Activated T-helper 1 cell treated with Interleukin-2 at 50 U/mL for 16 hours (primary cell): ENCODE results near the gene PPP2R2B.

Experiments used
- DNase-seq: peaks from one replicate; pipeline ENCODE4 v3.0.0-alpha.2; 2020; ENCODE audit warnings: low read depth

PPP2R2B gene

DNA sequence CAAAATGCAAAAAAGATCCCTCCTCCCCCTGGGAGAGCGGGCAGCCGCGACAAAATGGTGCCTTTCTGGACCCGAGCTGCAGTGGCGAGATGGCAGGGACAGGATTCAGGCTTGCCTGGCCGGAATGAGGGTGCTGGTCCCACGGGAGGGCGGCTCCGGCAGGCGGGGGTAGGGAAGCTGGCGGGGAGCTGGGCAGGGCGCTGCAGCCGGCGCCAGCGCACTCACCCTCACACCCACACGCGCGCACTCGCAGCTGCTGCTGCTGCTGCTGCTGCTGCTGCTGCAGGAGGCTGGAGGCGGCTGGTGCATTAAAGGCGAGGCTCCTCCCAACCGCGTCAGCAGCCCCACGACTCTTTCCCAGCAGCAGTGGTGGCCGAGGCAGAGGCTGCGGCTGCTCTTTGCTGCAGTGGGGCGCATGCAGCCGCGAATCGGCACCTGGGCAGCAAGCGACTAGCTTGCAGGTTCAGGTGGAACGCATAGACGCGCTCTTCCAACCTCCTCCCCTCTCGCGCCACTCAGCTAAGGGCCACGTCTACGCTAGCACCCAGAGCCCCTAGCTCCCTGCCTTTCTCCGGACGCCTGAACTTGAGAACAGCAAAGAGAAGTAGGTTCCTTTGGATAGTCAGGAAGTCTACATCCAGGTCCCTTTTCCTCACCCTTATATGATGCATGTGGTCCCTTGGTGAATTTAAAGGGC lies at the start of gene PPP2R2B:
PPP2R2B (minus strand) TSS at position 282 of the 697 bp plus-strand sequence.
- DNase-seq: peak; percentile 15

DNA sequence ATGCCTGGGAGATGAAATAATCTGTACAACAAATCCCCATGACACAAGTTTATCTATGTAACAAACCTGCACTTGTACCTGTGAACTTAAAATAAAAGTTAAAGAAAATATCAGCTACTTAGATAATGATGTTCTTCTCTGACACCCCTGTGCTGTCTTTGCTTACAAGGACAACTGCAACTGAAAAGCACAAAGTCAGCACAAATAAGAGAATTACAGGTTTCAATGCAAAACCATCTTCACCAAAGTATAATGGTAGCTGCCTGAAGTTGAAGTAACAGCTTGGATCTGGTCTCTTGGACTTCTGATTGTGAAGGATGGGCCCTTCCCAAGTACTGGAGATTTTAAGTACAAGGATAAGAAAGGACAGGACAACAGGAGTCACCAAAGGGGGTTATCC lies 45.6 kb upstream of the PPP2R2B start:
- no peak for DNase-seq

DNA sequence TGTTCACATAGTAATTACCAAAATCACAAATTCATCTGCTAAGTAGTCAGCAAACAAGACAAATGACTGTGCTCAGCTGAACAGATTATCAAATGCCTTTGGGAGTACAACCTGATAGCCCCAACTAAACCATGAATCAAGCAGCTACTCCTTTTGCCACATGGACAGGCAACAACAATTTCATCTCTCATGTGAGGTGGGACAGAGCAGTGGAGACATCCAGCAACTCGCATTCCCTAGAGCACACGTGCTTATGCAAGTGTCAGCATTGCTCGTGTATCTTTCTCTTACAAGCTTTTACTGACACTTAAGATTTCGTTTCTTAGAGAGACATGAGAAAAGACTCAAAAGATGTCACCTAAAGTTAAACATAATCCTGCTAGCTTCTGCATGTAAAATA lies 42.7 kb upstream of the PPP2R2B start:
- no peak for DNase-seq

DNA sequence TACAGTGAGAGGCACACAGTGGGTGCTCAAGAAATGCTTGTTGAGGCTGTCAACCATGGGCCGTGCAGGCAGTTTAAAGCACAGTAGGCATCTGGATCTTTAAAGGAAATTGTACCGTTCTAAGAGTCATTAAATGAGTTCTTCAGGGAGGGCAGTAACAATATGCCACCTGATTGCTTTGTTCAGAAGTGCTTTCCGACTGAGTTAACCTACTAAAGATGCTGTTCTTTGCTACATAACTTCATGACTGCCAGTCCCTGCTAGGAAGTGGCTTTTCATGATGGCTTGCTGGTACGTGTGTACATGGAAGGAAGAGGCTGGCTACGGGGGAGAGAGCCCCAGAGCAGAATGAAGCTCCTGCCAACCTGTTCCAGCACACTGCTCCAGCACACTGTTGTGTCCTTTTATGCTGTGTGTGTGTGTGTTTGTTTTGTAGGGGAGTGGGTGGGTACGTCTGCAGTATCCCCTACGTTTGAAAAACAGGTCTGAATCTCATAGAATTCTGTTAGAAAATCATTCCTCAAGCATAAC lies 41.9 kb upstream of the PPP2R2B start:
- no peak for DNase-seq

DNA sequence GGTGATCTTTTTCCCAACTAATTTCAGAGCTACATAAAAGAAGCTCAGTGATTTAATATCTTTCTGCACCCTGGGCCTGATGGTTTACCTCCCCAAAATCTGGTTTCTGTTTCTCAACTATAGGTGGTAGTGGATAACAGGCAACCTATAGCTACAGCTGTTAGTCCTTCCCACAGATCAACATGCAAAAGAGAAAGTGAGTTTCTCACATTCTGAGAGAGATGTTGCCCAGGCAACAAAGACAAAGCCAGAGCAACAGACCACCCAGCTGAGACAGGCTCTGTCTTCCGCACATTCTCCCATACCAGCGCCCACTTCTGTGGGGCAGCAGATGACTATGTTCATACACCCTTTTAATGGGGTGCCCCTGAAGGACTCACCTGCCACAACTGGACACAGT lies 40.7 kb upstream of the PPP2R2B start:
- no peak for DNase-seq

DNA sequence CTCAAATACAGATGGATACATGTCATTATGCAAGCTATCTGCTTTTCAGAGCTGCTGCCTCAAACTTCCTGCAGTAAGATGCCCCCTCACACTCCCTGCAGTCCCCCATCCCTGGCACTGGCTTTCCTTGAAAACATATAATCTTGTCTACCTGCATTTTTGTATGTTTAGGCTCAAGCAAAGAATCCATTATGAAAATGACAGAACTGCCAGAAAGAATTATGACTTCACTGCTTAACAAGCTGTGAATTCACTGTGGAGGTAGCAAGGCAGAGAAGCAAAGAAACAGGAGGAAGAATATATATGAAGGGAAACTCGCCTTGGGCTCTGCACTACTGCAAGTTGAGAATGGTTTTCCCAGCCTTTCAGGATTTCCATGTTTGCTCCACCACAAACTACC lies 39.4 kb upstream of the PPP2R2B start:
- DNase-seq: no peak

DNA sequence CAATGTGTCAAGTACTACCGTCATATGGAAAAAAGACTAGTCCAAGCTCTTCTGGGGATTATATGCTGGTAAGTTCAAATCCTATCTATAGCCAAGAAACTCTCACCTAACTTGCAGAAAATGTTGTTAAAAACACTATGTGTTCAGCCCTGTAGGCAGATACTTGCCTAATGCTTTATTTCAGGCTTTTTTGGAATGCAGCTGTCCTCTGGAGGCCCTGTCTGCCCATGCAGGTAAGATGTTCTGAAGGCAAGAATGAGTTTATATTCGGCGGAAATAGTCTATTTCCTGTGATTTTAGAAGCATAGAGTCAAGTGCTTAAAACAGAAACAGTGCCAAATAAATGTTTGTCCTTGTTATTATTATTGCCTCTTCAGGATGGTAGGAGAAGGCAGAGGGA lies 34.3 kb upstream of the PPP2R2B start:
- DNase-seq: no peak

DNA sequence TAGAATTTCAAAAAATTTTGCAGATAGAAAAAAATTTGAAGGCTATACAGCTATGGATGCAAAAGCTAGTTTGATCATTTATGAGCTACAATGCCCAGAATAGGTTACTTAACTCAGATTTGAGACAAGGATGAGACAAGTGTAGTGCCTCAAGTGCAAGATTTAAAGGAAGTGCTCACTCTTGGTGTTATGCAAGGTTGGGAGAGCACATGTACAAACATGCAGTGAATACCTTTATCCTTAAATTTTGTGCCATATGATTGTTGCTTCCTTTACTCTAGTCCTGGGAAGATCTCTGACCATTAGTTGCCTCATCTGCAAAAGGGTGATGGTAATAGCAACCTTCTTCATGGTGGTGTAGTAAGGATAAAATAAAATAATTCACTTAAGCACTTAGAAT lies 31.7 kb upstream of the PPP2R2B start:
- no peak for DNase-seq

DNA sequence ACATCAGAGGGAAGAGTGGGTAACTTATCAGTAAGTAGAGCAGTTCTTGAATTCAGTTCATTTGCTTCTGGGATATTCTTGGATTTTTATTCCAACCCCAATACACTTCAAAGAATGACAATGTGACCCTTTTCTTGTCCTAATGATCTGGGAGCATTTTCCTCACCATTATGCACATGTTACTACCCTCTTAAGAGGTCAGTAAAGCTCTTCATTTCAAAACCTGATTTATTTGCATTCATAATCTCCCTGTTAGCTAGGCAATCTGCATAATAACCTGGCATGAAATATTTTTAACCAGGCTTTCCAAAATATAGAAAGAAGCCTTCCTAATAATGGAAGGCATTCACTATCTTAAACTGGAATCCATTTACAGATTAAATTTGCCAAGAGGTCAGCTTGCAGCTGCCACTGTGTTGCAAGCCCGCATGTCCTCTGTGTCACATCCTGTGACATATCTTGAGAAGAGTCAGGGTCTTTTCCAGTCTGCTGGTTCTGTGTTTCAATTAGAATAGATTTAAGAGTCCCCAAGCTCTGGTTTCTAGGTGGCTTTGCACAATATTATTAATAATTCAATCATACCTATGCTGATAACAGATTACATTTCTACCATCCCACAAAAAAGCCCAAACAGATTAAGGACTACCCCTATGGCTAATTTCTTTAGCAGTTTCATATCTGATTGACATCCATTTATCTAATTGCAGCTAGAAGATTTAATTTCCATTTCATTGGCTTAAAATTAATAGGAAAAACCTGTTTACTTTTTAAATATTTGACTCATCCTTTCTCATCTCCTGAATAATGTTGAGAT lies 30.9 kb upstream of the PPP2R2B start:
- no peak for DNase-seq

DNA sequence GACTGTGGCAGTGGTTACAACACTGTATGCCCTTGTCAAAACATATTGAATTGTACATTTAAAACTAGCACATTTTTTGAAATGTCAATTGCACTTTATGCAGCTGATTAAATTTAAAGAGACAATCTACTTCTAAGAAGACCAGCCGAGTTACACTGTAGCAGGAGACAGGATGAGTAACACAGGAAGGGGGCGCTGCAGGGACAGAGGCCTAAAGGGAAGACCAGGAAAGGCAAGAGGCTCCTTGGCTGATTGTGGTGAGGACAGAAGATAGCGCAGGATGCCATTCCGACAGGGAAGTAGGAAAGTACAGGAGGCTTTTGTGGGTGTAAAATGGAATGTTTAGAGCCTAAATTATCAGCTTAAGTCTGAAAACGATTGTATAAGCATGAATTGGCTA lies 28.2 kb upstream of the PPP2R2B start:
- no peak for DNase-seq

DNA sequence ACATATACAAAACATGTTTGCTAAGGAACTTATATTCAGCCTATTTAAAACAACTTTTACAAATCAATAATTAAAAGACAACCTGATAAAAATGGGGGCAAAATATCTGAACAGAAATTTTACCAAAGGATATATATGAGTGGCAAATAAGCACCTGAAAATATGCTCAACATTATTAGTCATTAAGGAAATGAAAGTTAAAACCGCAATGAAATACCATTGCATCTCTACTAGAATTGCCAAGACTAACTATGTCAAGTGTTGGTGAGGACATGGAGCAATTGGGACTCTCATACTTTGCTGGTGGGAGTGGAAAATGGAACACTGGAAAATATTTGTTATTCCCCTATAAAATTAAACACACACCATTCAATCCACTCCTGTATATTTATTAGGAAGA lies 26.3 kb upstream of the PPP2R2B start:
- DNase-seq: no peak

DNA sequence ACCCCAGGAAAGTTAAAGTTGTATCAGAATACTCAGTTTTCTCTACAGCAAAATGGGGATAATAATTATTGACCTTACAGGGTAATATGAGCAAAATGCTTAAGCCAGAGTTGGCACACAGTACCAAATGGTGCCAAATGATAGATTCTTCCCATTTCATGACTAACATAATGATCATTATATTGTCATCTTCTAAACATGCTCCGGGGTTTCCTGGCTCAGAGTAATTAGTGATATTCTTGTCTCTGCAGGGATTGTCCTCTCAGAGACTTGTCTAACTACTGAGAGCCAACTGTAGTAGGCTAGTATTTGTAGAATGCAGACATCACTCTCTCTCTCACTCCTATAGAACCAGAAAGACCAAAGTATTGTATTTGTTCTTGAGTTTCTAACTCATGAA lies 25.2 kb upstream of the PPP2R2B start:
- DNase-seq: no peak

DNA sequence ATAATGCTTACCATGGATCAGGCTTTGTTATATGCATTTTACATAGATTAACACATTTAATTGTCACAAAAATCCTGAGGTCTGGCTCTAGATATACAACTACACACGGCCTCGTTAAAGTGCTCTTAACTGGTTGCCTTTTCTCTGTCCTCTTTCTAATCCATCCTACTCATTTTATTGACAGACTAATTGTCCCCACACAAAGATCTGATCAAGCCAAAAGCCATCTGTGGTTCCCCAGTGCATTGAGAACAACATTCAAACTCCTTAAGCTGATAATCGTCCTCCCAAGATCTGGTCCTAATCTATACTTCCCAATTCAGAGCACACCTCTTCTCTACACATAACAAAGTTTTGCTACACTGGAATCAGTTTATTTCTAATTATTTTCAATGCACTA lies 23.9 kb upstream of the PPP2R2B start:
- DNase-seq: no peak

DNA sequence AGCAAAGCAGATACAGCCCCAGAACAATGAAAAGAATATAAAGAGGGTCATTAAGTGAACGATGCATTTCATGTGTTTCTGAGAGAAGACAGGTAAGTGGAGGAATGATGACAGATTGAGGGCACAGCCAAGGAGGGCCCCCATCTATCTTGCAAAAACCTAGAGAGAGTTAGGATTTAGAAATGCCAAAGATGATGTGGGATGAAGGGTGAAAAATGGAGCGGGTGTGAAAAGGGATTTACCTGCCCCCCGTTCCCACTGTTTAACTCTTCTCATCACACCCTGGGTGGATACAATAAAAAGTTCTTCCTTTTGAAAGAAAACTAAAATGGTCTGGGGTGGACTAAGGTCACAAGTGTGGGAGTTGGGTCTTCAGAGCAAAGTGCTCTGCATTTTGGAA lies 18.5 kb upstream of the PPP2R2B start:
- DNase-seq: no peak

DNA sequence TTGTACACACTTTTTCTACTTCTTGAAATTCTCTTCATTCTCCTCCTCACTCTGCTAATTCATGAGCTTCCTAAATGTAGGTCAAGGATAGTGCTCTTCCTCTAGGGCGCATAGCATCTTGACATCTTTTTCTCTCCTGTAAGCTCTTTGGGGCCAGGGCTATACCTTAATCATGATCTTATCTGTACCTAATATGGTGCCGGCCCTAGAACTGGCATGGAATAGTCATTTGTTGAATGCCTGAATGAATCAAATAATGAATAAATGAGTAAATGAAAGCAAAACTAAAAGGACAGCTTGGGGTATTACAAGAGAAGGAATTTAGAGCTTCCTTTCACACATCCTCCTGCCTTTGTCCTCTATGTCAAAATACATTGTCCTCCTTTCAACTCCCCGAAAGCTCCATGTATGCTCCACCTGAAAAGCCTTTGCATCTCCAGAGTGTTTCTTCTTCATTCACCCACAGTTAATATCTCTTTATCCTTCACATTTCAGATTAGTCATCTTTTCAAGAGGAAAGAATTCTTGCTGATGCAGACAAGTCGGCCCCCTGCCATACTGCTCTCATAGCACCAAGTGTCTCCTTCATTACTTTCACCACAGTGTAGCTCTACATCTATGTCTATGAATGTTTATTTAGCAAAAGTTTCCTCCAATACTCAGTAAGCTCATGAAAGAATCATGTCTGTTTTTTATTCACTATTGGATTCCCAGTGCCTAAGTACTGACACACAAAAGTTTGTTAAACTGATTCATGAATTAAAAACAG lies 16.4 kb upstream of the PPP2R2B start:
- DNase-seq: no peak

DNA sequence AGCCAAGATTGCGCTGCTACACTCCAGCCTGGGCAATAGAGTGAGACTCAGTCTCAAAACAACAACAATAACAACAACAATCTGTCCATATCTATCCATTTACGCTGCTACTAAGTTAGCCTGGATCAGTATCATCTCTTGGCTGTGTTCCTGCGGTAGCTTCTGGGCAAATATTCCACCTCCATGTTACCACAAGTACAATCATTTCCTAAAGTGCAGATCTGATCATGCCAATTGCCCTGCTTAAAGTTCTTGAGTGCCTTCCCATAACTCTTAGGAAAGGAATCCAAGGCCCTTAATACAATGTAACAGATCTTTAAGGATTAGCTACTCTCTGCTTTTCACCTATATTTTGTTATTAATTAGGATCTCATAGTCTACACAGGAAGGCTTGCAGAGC lies 15.4 kb upstream of the PPP2R2B start:
- no peak for DNase-seq

DNA sequence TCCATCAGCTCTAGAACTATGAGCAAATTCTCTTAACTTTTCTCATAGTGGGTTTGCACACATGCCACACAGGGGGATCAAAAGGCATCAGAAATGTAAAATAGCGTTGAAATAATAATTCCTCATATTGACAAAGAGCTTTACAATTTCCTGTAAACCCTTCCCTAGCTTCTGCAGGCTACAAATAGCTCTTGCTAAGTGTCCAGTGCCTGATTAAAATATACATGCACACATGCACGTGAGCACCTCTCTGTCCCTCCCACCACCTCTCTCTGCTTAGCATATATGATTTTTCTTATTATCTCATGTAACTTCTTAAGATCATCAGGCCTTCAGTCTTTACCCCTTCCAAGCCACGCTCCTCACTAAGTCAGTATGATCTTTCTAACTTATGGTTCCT lies 13.7 kb upstream of the PPP2R2B start:
- no peak for DNase-seq

DNA sequence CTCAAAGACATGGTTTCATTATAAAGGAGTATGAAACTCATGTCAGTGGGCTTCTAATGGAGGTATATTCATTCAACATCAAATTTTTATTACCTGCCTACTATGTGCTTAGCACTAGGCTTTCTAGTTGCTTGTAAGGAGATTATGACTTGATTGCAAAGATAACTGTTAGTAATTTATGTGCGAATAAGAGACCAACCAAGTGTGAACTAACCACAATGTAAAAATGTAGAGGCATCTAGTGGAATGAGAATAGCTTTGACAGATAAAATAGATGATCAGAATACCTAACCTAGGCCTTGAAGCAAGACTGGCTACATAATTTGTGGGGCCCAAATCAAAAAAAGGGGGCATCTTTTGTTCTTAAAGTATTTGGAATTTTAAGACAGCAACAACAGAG lies 13.0 kb upstream of the PPP2R2B start:
- no peak for DNase-seq

DNA sequence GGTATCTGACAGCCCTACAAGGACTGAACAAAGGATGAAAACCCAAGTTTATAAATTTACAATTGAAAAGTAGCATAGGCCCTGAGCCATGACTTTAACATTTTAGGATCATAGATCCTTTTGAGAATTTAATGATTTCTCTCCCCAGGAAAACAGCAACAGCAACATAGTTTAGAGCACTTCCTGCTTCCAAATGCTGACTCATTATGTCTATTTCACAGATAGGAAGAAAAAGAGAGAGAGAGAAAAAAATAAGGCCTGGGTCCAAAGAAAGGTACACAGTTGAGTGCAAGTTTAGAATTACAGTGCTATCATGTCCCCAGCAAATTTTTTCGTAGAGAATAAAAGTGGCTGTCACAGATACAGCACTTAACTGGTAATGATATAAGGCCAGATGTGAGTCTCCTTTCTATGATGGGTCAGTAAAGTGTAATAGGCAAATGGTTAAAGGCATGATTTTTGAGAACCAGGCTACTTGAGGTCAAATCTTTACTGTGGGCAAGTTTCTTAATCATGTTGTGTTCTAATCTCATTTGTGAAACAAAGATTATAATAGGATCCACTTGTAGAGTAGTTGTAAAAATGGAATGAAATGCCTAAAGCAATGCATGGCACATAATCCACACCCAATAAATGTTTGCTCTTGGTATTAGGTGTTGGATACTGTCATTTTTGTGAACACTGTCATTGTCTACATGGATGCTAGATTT lies 12.3 kb upstream of the PPP2R2B start:
- no peak for DNase-seq

DNA sequence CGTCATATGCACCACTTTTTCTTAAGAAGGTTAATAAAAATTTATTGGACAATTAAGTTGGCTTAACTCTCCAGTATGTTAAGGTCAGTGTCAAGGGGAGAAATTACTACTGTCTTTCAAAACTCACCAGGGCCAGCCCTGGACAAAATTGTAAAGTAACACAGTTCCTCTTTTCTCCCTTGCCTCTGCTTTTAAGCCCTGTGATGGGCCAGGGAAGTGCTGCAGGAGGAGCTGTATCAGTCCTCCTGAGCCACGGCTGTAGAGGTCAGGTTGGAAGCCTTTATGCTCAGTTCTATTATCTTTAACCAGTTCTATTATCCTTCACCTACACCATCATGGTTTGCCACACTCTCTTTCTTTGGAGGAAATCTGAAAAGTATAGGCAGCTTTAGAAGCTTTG lies 11.5 kb upstream of the PPP2R2B start:
- no peak for DNase-seq

DNA sequence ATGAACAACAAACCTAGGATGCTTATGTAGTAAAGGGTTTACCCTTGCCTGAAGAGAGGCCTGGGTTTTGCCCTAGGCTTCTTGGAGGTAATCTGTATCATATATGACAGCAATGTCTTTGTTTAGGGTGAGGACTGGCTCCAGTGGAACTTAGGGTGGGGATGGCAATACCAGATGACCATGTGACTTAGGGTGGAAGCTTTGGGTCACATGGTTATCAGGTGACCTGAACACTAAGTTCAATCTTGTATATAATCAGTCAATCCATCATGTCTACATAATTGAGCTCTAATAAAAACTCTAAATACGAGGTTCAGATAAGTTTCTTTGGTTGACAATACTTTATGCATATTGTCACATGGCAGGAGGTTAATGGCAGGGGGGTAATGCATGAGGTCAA lies 10.6 kb upstream of the PPP2R2B start:
- no peak for DNase-seq

DNA sequence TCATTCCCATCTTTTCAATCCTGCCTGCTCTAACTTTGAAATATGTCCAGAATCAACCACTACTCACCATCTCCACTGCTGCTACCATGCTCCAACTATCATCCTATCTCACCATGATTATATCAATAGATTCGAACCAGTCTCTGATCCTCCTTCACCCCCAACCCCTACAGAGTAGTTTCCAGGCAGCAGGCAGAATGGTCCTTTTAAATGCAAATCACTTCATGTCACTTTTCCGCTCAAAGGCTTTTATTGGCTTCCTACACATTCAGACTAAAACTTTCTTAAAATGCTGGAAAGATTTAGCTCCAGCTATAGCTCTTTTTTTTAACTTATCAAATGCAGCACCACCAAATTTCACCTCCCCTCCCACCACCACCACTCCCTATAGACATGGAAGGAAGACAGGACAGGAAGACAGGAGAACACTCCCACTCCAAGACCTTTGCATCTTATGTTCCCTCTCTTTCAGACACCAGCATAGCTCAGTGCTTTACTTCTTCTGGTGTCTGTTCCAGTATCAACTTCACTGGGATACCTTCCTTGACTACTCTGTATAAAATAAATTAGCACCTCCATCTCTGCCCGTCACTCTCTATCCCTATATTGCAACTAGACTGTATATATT lies 9.9 kb upstream of the PPP2R2B start:
- no peak for DNase-seq
